Endothelial cell of umbilical vein (primary cell): ENCODE results near the gene VPS41. TPM values are rescaled to one million over a fixed set of nuclear protein-coding genes. Genes with fewer than 3 reads are reported as not detected.

Experiments
- BruUV-seq: library from RNA; stranded (reverse); fragments of 400-500 nt; replicated peaks from 2 replicates; lab custom pipeline; 2021; lab: Mats Ljungman, UMichigan
- CTCF ChIA-PET: fragments of 300-600, 350-600 bp; sonication (Branson Sonifier 250); formaldehyde crosslinking; loops from one replicate; lab custom pipeline; 2021; ENCODE audit warnings: antibody characterized with exemption, inconsistent platforms; lab: Charles Lee
- POLR2A ChIA-PET: fragments of 300-600, 350-600 bp; sonication (Branson Sonifier 250); formaldehyde crosslinking; loops from one replicate; lab custom pipeline; 2021; ENCODE audit warnings: antibody characterized with exemption, inconsistent platforms; lab: Charles Lee
- DNase-seq: peaks from one replicate; pipeline ENCODE4 v3.0.0-alpha.2; 2011; ENCODE audit warnings: low read depth, low spot score
- FAIRE-seq: peaks from 2 replicates; lab custom pipeline; 2011; peaks lifted over from hg19 to GRCh38; lab: Jason Lieb, UNC
- H2AFZ ChIP-seq: 2 replicates; pipeline ENCODE4 v1.6.0; 2012; ENCODE audit warnings: low read depth, low read length, control low read depth, inconsistent platforms
- H3K27ac ChIP-seq: 2 replicates; pipeline ENCODE4 v1.5.1; 2011; ENCODE audit warnings: low read depth, mild to moderate bottlenecking, control low read depth, low read length, moderate library complexity; ENCODE audit not compliant: insufficient read depth
- H3K27me3 ChIP-seq, 2 experiments: 2 replicates each; pipeline versions ENCODE4 v1.6.0 to v1.6.1; 2011; ENCODE audit warnings: low read length in 2 of 2, mixed read lengths in 1 of 2; ENCODE audit not compliant: control insufficient read depth in 2 of 2, insufficient read depth in 2 of 2
- H3K36me3 ChIP-seq, 2 experiments: 2 replicates in 1 of 2; 3 replicates in 1 of 2; pipeline ENCODE4 v1.5.1; 2011; ENCODE audit warnings: low read length in 2 of 2, mild to moderate bottlenecking in 1 of 2, moderate library complexity in 1 of 2; ENCODE audit not compliant: control insufficient read depth in 2 of 2, insufficient read depth in 2 of 2; ENCODE audit errors: extremely low read depth in 1 of 2
- H3K4me1 ChIP-seq: 3 replicates; pipeline ENCODE4 v1.5.1; 2011; ENCODE audit warnings: mild to moderate bottlenecking, low read length; ENCODE audit not compliant: control insufficient read depth, insufficient read depth; ENCODE audit errors: extremely low read depth
- H3K4me2 ChIP-seq: 2 replicates; pipeline ENCODE4 v1.6.1; 2011; ENCODE audit warnings: low read length, control low read depth, mixed read lengths; ENCODE audit not compliant: insufficient read depth
- H3K4me3 ChIP-seq, 3 experiments: fragments of 200-600 bp in 1 of 3; sonication (generic), shearing (Covaris generic) in 1 of 3; replicated peaks in 1 of 3; 2 replicates each; pipeline ENCODE4 v1.5.1; 2011 to 2016; ENCODE audit warnings: control low read depth in 3 of 3, low read length in 3 of 3, mild to moderate bottlenecking in 2 of 3, inconsistent platforms in 1 of 3, low read depth in 1 of 3, moderate library complexity in 1 of 3; ENCODE audit not compliant: insufficient read depth in 1 of 3
- H3K79me2 ChIP-seq: 2 replicates; pipeline ENCODE4 v1.6.0; 2012; ENCODE audit warnings: low read length, inconsistent platforms; ENCODE audit not compliant: control insufficient read depth, insufficient read depth
- H3K9ac ChIP-seq: replicated peaks from 2 replicates; pipeline ENCODE3; 2011; ENCODE audit warnings: low read length, control low read depth; ENCODE audit not compliant: insufficient read depth; ENCODE audit errors: extremely low read depth
- H3K9me1 ChIP-seq: replicated peaks from 3 replicates; pipeline ENCODE4 v1.6.0; 2011; ENCODE audit warnings: mild to moderate bottlenecking, low read length; ENCODE audit not compliant: control insufficient read depth, insufficient read depth; ENCODE audit errors: extremely low read depth
- H3K9me3 ChIP-seq: replicated peaks from 2 replicates; pipeline ENCODE4 v1.5.1; 2012; ENCODE audit warnings: low read length, inconsistent platforms; ENCODE audit not compliant: control insufficient read depth, insufficient read depth
- H4K20me1 ChIP-seq: replicated peaks from 2 replicates; pipeline ENCODE3; 2011; ENCODE audit warnings: mild to moderate bottlenecking, low read length; ENCODE audit not compliant: control insufficient read depth, insufficient read depth; ENCODE audit errors: extremely low read depth
- EZH2 ChIP-seq: IDR thresholded peaks from 2 replicates; pipeline ENCODE4 v1.6.1; 2012; ENCODE audit warnings: borderline replicate concordance, low read depth, mild to moderate bottlenecking, moderate library complexity, low read length, inconsistent platforms; ENCODE audit not compliant: severe bottlenecking
- FOS ChIP-seq: IDR thresholded peaks from 2 replicates; pipeline ENCODE4 v1.6.1; 2011; ENCODE audit warnings: mild to moderate bottlenecking, low read length, moderate library complexity, borderline replicate concordance; ENCODE audit not compliant: insufficient read depth
- GATA2 ChIP-seq: IDR thresholded peaks from 2 replicates; pipeline ENCODE4 v1.7.0; 2011; ENCODE audit warnings: low read depth, mild to moderate bottlenecking, moderate library complexity, mixed read lengths, low read length; ENCODE audit not compliant: insufficient read length, insufficient read depth
- JUN ChIP-seq: IDR thresholded peaks from 2 replicates; pipeline ENCODE4 v1.6.1; 2011; ENCODE audit warnings: borderline replicate concordance, low read depth; ENCODE audit not compliant: insufficient read length, insufficient read depth
- MYC ChIP-seq: IDR thresholded peaks from one replicate; pipeline ENCODE4 v1.6.1; 2011; ENCODE audit warnings: mild to moderate bottlenecking, low read depth, low read length
- POLR2A ChIP-seq: IDR thresholded peaks from 2 replicates; pipeline ENCODE4 v1.6.1; 2012; ENCODE audit warnings: low read depth, mild to moderate bottlenecking, control low read depth, low read length
- POLR2AphosphoS5 ChIP-seq: IDR thresholded peaks from 2 replicates; pipeline ENCODE4 v1.6.1; 2012; ENCODE audit warnings: low read depth, mild to moderate bottlenecking, control low read depth, low read length, moderate library complexity; ENCODE audit not compliant: insufficient read depth
- dilution Hi-C: fragments of 300-500 bp; cut with MboI; formaldehyde crosslinking; loops from one replicate; pipeline ENCODE4 v1.15.0; 2019; ENCODE audit warnings: low sequenced_read_pairs; ENCODE audit not compliant: extremely low pct_ligation_motif_present
- intact Hi-C: fragments of 100-400 bp; cut with micrococcal nuclease; formaldehyde crosslinking; loops from one replicate; pipeline ENCODE4 v1.10.0; 2022
- polyA plus RNA-seq, 4 experiments: library from polyadenylated mRNA; depleted of rRNA in 3 of 4; stranded (reverse) in 3 of 4; unstranded in 1 of 4; fragments of >200 nt; gene quantifications; 2 replicates each; pipeline versions ENCODE4 v1.2.1 to v1.2.3, GENCODE V29; 2011 to 2012; ENCODE audit warnings: missing spikeins in 1 of 4
- total RNA-seq: library from RNA; stranded (reverse); gene quantifications from 2 replicates; pipeline ENCODE4 v1.2.3, GENCODE V29; 2021
- TF ChIP-seq, protein P1 (sequence below): IDR thresholded peaks from 2 replicates; pipeline ENCODE4 v1.6.1; 2011; ENCODE audit not compliant: insufficient read depth, insufficient read length
- TF ChIP-seq, protein P2 (sequence below), 2 donors: IDR thresholded peaks; 1 replicate in 1 of 2; 2 replicates in 1 of 2; pipeline ENCODE4 v1.5.1; 2011; ENCODE audit warnings: low read length in 2 of 2, mild to moderate bottlenecking in 2 of 2, moderate library complexity in 2 of 2, control low read depth in 1 of 2, inconsistent platforms in 1 of 2, low read depth in 1 of 2; ENCODE audit not compliant: insufficient read depth in 1 of 2; ENCODE audit errors: extremely low read depth in 1 of 2

VPS41 gene
- total and polyA plus RNA-seq, 2 donors (not counting 3 experiments of a cell fraction or from before 2014, with no cell fraction given): 14.3 to 79.8 TPM

DNA sequence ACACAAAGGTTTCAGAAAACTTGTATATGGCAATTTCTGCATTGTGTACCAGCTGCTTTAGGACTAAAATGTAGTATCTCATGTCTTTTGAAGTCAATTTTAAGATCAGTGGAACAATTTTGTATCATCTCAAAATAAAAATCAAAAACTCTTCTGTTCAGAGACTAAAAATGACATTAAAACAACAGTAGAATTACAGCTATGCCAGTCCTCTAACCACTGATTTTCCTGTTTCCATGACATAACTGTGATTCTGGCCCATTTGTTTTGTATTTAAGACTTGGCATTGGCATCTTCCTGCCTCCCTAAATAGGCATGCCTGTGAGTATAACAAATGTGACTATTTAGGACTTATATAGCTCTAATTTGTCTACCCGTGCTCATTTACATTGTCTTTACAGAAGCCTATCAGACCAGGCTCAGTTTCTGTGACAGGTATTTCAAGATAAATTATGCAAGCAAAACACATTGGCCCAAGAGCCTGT, 29.1 kb upstream of the VPS41 start:
- Histone ChIP-seq H3K9me1 (no peaks in the 10 kb centered on the region), H2AFZ (no peak overlapping the region), H3K79me2 (no peaks in the 10 kb centered on the region), H3K27me3 (peaks cover 0 to 3% of the 10 kb centered on the region in 2 experiments), H3K9ac (no peak overlapping the region), H3K4me3 (no peak overlapping the region), H3K4me1 (no peaks in the 10 kb centered on the region), H4K20me1 (no peaks in the 10 kb centered on the region), H3K27ac (no peak overlapping the region), H3K4me2 (no peak overlapping the region), H3K9me3 (no peaks in the 10 kb centered on the region), H3K36me3 (no peaks in the 10 kb centered on the region)
- ChIA-PET POLR2A (no interaction called here), CTCF (no interaction called here)
- peak; percentile 40 for FAIRE-seq
- DNase-seq: no peak
- dilution Hi-C loops: no loop called here
- intact Hi-C loops: loop anchor here (10.0 kb wide), 1 partner anchor 397 kb away; no protein-coding TSS in a partner anchor
- BruUV-seq: no TSS peak
- TF ChIP-seq, protein P1, sequence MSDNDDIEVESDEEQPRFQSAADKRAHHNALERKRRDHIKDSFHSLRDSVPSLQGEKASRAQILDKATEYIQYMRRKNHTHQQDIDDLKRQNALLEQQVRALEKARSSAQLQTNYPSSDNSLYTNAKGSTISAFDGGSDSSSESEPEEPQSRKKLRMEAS: no peak
- TF ChIP-seq EZH2: no peak
- TF ChIP-seq JUN: no peak
- TF ChIP-seq POLR2AphosphoS5: no peak
- no peak for TF ChIP-seq GATA2
- TF ChIP-seq MYC: no peak
- TF ChIP-seq FOS: no peak
- TF ChIP-seq POLR2A: no peak
- TF ChIP-seq, protein P2, sequence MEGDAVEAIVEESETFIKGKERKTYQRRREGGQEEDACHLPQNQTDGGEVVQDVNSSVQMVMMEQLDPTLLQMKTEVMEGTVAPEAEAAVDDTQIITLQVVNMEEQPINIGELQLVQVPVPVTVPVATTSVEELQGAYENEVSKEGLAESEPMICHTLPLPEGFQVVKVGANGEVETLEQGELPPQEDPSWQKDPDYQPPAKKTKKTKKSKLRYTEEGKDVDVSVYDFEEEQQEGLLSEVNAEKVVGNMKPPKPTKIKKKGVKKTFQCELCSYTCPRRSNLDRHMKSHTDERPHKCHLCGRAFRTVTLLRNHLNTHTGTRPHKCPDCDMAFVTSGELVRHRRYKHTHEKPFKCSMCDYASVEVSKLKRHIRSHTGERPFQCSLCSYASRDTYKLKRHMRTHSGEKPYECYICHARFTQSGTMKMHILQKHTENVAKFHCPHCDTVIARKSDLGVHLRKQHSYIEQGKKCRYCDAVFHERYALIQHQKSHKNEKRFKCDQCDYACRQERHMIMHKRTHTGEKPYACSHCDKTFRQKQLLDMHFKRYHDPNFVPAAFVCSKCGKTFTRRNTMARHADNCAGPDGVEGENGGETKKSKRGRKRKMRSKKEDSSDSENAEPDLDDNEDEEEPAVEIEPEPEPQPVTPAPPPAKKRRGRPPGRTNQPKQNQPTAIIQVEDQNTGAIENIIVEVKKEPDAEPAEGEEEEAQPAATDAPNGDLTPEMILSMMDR (IDR thresholded peaks at IDR 0.05; ENCODE audit: extremely low read depth in 1 of 2, insufficient read depth in 1 of 2, low read depth in 1 of 2, low read length in 2 of 2): no peak
